GM18511 (cell line): ENCODE measurements around the gene TBP.
"Not testable (repeated sequence)": the region's sequence is repeated elsewhere in the genome, so short reads cannot be mapped to it uniquely, and the experiment has no call there.

Source experiments
- ATAC-seq: cut with Tn5 transposase; IDR thresholded peaks from one replicate; pipeline ENCODE4 v1.9.1; 2021; ENCODE audit warnings: mild to moderate bottlenecking, moderate library complexity; ENCODE audit not compliant: unreplicated experiment

Gene TBP

DNA sequence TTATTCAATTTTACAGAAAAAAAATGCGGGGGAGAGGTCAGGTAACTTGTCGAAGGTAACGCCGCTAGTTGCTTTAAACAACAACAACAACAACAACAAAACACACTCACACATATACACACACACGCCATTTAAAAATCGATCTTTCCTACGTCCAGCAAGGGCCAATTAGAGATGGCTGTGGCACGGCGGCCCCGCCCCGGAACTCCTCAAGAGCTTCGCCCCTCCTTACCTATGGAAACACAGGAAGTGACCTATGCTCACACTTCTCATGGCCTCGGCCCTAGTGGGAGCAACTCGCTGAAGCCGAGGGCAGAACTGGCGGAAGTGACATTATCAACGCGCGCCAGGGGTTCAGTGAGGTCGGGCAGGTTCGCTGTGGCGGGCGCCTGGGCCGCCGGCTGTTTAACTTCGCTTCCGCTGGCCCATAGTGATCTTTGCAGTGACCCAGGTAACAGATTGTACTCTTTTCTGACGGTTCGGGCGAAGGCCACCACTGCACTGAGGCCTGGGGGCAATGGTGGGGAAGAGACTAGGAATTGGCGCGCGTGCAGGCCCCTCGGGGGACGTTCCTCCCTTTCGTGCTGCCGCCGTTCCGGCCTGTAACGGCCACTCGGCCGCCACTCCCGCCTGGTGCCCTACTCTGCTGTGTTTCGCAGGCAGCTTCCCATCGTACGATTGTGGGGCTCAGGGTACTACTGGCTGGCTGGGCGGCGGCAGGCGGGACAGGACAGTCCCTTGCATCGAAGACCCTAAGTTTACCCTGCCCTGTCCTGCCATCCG, at the start of gene TBP:
TSS of gene TBP (plus strand) at position 357 of the 783 bp plus-strand sequence. CDS start 2,661 bp downstream, outside the sequence.
- ATAC-seq: peak; percentile 96

DNA sequence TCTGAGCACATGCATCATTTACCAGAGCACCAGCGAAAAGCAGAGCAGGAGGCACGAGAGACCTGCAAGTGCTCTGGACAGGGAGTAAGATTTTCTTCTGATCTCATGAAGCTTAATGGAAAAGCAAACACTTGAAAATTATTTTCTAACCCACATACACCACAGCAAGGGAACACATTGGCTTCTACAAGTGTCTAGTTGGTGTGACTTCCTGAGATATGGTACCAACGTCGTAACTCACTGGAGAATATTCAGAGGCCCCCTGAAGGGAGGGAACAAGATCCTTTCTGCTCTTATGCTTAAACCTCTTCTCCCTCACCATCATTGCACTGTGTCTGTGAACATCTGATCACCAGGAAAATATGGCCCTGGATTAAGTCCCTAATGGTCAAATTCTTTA, 49.7 kb upstream of the TBP start:
- no peak for ATAC-seq

DNA sequence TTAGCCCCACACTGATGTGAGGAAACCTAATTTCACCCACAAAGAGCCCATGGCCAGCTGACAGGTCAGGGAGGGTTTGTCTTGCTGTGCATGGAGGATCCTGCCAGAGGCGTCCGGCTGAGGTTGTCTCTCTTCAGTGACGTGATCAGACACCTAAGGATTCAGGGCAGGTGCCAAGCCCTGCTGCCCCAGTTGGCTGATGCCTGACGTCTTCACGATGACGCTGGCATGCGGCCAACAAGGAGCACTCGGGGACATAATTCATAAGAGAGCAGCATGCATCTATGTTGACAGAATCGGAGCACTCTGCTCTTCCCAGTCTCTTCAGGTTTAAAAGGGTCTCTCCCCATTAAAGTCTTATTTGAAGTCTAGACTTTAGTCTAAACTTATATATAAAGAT, 48.9 kb upstream of the TBP start:
- no peak for ATAC-seq

DNA sequence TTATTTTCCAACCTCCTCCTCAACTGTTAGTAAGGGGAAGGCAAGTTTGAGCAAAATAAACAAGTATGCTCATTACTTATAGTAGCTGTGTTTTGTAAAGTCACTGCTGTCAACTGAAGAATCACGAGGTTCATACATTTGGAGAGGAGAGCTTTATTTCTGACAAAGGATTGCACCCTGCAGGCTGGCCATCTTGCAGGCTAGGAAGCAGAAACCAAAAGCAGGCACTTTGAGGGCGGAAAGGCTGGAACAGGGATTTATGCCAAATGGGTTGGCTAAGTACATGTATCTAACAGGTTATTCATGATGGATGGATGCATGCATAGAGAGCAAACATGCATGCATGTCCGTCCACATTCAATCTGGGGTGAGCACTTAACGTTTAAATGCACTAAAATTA, 47.7 kb upstream of the TBP start:
- no peak for ATAC-seq

DNA sequence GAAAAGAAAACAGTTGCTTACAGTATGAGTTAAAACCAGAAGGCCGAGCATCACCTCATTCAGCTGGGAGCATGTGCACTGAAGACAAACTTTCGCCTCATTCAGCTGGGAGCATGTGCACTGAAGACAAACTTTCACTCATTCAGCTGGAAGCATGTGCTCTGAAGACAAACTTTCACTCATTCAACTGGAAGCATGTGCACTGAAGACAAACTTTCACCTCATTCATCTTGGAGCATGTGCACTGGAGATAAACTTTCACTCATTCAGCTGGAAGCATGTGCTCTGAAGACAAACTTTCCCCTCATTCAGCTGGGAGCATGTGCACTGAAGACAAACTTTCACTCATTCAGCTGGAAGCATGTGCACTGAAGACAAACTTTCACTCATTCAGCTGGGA, 46.4 kb upstream of the TBP start:
- not testable (repeated sequence) for ATAC-seq

DNA sequence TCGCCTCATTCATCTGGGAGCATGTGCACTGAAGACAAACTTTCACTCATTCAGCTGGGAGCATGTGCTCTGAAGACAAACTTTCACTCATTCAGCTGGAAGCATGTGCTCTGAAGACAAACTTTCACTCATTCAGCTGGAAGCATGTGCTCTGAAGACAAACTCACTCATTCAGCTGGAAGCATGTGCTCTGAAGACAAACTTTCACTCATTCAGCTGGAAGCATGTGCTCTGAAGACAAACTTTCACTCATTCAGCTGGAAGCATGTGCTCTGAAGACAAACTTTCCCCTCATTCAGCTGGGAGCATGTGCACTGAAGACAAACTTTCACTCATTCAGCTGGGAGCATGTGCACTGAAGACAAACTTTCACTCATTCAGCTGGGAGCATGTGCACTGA, 45.9 kb upstream of the TBP start:
- ATAC-seq: not testable (repeated sequence)

DNA sequence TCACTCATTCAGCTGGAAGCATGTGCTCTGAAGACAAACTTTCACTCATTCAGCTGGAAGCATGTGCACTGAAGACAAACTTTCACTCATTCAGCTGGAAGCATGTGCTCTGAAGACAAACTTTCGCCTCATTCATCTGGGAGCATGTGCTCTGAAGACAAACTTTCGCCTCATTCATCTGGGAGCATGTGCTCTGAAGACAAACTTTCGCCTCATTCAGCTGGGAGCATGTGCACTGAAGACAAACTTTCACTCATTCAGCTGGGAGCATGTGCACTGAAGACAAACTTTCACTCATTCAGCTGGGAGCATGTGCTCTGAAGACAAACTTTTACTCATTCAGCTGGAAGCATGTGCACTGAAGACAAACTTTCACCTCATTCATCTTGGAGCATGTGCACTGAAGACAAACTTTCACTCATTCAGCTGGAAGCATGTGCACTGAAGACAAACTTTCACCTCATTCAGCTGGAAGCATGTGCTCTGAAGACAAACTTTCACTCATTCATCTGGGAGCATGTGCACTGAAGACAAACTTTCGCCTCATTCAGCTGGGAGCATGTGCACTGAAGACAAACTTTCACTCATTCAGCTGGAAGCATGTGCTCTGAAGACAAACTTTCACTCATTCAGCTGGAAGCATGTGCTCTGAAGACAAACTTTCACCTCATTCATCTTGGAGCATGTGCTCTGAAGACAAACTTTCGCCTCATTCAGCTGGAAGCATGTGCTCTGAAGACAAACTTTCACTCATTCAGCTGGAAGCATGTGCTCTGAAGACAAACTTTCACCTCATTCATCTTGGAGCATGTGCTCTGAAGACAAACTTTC, 45.1 kb upstream of the TBP start:
- not testable (repeated sequence) for ATAC-seq

DNA sequence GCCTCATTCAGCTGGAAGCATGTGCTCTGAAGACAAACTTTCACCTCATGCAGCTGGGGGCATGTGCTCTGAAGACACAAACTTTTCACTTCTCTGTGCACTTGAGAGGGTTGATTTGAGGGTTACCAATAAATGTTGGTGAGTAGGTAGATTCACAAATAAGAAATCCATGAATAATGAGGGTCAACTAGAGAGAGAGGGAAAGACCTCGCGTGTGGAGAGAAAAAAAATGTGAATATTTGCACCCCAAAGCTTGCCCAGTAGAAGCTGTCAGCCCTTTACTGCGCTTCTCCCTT, 44.5 kb upstream of the TBP start:
- ATAC-seq: no peak

DNA sequence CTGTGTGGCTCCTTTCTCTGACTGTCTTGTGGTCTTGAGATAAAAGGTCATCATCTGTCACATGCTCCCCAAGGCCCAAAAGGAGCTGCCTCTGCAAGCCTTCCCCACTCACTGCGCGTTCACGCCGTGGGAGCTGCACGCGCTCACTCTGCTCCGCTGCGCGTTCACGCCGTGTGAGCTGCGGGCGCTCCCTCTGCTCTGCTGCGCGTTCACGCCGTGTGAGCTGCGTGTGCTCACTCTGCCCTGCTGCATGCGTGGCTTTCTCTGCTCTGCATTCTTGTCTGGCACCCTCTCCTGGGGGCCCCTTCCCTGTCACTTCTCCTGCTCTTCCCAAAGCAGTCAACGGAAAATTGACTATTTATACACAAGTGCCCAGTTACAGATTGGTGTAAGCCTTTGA, 43.5 kb upstream of the TBP start:
- ATAC-seq: no peak

DNA sequence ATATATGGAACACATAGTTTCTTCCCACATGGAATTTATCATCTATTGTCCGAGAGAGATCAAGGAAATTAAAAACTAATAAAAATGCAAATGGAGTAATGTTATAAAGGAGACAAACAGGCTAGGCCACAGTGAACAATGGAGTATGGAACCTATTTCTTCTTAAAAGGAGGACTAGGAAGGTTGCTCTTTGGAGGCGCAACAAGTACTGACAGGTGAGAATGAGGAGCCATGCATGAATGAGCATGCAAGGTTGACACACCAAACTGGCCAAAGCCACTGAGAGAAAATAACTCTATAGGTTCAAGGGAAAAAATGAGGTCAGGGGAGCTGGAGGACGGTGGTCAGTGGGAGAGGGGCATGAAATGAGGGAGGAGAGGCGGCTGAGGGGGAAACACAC, 41.9 kb upstream of the TBP start:
- ATAC-seq: no peak

DNA sequence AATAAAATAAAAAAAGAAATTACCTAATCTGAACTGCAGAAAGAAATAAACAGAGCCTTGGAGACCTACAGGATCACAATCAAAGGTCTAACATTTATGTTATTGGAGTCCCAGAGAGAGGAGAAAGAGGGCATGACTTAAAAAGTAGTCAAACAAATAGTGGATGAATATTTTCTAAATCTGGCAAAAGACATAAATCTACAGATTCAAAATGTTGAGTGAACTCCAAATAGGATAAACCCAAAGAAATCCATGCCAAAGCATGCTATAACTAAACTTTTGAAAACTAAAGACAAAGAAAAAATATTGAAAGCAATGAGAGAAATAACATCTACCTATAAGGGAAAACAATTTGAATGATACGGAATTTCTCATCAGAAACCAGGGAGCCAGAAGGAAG, 39.3 kb upstream of the TBP start:
- ATAC-seq: no peak

DNA sequence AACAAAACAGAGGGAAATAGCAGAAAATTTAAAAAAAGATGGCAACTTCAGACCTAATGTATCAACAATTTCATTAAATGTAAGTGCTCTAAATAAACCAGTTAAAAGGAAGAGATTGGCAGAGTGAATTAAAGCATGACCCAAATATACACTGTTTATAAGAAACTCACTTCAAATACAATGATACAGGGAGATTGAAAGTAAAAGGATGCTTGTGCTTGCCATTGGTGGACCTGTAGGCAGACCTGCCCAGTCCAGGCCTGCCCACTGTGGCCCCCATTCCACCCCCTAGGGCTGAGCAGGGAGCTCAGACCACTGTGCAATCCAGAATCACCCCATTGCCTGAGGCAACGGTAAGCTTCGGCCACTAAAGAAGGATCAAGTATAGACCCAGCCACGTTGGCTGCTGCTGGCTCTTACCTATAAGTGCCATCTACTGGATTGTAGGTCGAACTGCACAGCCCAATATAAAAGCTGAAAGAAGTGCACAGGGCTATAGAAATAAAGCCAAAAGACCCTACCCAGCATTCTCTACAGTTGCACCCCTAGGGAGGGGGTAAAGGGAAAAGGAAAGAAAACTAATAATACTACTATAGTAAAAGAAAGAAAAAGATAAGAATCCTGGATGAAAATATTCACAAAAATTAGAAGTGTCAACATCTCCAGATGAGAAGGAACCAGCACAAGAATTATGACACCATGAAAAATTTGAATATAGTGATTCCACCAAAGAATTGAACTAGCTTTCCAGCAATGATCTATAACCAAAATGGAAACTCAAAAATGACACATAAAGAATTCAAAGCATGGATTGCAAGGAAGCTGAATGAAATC, 37.2 kb upstream of the TBP start:
- peak; percentile 99 for ATAC-seq

DNA sequence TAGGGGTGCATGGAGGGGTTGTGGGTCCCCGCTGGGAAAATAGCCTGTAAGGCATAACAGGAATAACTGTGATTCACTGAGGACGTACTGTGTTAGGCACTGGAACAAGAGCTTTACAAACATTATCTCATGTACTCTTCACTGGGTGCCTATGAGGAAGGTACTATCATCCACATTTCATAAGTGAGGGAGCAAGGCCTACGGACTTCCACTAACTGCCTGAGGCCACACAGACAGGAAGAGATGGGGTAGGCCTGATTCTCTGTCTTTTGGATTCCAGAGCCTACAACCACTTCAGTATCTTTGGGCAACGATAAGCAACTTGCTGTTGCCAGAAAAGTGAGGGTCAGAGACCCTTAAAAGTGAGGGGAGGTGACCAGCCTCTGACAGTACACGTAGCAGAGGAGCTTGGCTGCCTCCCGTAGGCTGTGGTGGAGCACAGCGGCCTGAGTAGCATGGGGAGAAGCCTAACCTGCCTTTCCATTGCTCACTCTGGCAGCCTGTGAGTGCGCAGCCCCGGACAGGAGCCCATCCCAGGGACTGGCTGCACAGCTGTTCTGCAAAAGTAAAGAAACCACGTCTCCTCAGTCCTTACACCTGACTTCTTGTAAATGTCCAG, 31.5 kb upstream of the TBP start:
- ATAC-seq: no peak

DNA sequence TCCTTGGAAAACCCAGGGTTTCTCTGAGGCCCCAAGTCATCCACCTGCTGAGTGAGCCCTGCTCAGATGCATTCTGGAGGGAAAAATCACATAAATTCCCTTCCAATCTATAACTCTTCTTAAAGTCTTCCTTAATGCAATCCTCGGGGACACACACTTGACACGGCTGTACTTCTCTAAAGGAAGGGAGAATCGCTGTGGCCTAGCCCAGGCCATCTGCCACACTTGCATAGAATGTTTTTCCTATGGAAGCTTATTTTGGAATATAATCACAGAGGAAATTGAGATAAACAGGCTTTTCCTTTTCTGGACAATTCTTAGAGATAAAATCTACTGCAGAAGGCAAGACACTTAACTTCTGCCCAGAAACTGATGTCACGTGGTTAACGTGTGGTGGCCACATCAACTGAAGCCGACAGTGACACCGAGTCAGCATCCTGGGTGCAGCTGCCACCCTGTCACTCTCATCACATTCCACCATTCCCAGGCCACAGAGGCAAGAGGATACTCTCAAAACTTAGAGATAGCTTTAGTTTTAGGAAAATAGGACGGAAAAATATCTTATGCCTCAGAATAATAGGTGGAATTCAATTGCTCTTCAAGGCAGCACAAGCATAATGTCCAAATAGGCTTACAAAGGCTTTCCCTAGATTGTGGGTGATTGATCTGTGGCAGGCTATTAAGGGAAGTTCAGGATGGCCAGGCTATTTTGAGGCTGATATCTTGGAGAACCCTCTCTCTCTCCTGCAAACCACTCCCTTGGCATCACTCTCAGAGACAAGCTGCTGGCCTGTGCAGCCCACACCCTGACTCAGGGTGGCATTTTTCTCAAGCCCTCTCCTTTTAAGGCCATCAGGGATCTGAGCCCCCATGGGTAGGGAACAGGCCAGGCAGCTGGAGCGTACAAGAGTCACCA, 30.7 kb upstream of the TBP start:
- ATAC-seq: no peak

DNA sequence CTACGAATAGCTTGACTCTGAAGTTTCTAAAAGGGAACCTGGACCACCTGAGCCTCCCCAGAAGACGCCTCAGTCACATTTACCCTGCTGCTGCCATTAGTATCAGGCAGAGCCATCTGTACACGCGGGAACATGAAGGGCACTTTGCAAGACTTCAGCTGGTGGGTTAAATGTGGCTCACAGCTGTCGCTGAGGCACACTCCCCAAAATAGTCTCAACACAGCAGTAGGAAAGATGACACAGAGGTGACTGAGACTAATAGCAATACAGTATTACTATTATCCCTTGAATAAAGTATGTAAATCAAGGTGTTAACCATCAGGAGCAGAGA, 30.0 kb upstream of the TBP start:
- ATAC-seq: no peak

DNA sequence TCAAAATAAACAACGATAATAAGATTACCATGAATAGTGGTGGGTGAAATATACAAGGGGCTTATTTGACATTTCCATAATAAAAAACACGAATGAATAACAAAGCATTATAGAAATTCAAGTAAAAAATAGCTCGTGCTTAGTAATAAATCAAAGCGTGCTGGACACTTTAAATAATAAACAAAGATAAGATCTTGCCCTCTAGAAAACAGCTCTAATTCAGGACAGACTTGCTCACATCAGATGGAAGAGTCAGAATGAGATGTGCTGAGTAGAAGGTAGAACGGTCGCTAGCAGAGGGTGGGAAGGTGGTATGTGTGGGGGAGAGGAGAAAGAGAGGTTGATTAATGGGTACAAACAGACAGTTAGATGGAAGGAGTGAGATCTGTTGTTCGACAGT, 28.4 kb upstream of the TBP start:
- no peak for ATAC-seq

DNA sequence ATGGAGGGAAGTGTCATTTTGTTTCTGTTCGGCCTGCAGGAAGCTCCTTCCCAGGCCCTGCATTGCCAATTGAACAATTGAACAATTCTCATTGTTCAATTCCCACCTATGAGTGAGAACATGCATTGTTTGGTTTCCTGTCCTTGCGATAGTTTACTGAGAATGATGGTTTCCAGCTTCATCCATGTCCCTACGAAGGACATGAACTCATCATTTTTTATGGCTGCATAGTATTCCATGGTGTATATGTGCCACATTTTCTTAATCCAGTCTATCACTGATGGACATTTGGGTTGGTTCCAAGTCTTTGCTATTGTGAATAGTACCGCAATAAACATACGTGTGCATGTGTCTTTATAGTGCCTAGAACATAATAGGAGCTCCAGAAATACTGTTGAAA, 26.2 kb upstream of the TBP start:
- not testable (repeated sequence) for ATAC-seq

DNA sequence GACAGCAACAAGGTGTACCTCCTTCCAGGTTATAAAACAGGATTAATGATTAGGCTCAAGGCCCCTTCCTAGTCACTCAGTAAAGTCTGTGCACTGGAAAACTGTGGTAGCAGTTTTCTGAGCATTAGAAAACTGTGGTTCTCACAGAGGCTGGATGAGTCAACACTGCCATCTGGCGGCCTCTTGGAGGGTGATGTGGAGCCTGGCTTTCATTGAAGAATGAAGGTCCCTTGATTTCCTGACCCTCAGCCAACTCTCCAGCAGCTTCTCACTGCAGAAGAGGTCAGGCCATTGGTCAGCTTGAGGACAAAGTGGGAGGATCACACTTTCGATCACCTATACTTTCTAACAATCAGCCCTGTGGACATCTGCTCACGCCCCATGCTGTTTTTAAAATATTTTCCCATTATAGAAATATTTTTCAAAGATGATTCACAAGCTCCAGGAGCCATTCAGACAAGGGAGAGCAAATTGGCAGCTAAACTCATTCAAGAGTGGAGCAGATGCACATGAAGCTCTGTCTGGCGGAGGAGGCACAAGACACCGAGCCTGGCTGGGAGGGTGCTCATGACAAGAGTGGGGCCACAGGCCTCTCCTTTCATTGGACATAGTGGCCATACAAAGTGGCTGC, 24.2 kb upstream of the TBP start:
- peak; percentile 86 for ATAC-seq

DNA sequence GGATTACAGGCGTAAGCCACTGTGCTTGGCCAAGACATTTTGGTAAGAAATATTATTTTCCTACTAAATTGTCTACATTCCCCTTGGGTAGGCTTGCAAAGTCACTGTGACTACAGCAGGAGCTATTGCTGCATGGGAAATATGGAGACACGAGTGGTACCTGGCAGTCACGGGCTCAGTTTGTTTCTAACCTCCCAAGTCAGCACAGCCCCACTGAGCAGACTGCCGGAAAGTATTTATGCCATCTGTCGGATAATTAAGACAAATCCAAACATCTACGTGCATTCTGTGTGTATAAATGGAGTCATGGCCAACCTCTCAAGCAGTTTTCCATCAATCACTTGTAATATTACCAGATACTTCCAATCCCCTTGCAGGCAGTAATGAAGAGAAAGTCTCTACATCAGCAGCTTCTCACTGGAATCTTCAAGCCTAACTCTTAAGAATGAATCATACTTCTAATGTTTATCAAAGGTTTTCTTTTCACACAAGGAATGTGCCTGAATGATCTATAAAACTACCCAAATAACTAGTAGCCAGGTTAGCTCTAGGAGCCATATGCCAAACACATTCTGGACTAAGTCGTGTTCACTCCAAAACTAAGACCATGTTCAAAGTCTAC, 21.2 kb upstream of the TBP start:
- ATAC-seq: no peak
